HFFc6 (cell line): ENCODE data around the gene ZBED1. TPM values are rescaled to one million over a fixed set of nuclear protein-coding genes. Genes with fewer than 3 reads are reported as not detected.

Experiments
- DNase-seq: peaks from one replicate; pipeline ENCODE4 v3.0.0-alpha.2; 2018
- H3K27ac Mint-ChIP-seq: 2 replicates; pipeline ENCODE4 v1.8.0; 2020; ENCODE audit warnings: mild to moderate bottlenecking, mixed read lengths
- H3K27me3 Mint-ChIP-seq: 2 replicates; pipeline ENCODE4 v1.8.0; 2021; ENCODE audit warnings: mild to moderate bottlenecking, moderate library complexity, mixed read lengths; ENCODE audit not compliant: insufficient read depth
- H3K36me3 Mint-ChIP-seq: 2 replicates; pipeline ENCODE4 v1.8.0; 2021; ENCODE audit warnings: low read depth, mixed read lengths
- H3K4me1 Mint-ChIP-seq: 2 replicates; pipeline ENCODE4 v1.8.0; 2020; ENCODE audit warnings: low read depth, mixed read lengths
- H3K4me3 Mint-ChIP-seq: 2 replicates; pipeline ENCODE4 v1.8.0; 2020; ENCODE audit warnings: mild to moderate bottlenecking, moderate library complexity, mixed read lengths
- H3K9me3 Mint-ChIP-seq: 2 replicates; pipeline ENCODE4 v1.8.0; 2020; ENCODE audit warnings: mild to moderate bottlenecking, mixed read lengths
- total RNA-seq, 6 experiments: library from RNA; stranded (reverse); fragmentation: NEBNext Ultra II Directional; extraction: Animal tissue kit (Norgen Biotek cat#: 25700); gene quantifications; 2 replicates in 1 of 6; 3 replicates in 5 of 6; pipeline ENCODE4 v1.2.3, GENCODE V29; 2021
- TF ChIP-seq, protein P1 (sequence below): fragments of 200-600 bp; sonication (generic); IDR thresholded peaks from 2 replicates; pipeline ENCODE4 v1.5.0; 2021; ENCODE audit warnings: antibody characterized with exemption, mild to moderate bottlenecking

ZBED1 gene
- total RNA-seq, 6 experiments from 2014 or later: 24.7 to 29.6 (median 25.6) TPM

GRCh38 chrX:2545144-2545543, 44.4 kb upstream of the ZBED1 start:
- H3K27me3 Mint-ChIP-seq: peaks cover 42% of the 10 kb centered on the region
- TF ChIP-seq, protein P1, sequence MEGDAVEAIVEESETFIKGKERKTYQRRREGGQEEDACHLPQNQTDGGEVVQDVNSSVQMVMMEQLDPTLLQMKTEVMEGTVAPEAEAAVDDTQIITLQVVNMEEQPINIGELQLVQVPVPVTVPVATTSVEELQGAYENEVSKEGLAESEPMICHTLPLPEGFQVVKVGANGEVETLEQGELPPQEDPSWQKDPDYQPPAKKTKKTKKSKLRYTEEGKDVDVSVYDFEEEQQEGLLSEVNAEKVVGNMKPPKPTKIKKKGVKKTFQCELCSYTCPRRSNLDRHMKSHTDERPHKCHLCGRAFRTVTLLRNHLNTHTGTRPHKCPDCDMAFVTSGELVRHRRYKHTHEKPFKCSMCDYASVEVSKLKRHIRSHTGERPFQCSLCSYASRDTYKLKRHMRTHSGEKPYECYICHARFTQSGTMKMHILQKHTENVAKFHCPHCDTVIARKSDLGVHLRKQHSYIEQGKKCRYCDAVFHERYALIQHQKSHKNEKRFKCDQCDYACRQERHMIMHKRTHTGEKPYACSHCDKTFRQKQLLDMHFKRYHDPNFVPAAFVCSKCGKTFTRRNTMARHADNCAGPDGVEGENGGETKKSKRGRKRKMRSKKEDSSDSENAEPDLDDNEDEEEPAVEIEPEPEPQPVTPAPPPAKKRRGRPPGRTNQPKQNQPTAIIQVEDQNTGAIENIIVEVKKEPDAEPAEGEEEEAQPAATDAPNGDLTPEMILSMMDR: no peak
- DNase-seq: no peak
- peaks cover 18% of the 10 kb centered on the region for H3K4me1 Mint-ChIP-seq
- no peaks in the 10 kb centered on the region for H3K36me3 Mint-ChIP-seq
- H3K9me3 Mint-ChIP-seq: 0 out of 2 replicates have a peak, but pooled peaks cover 5% of the 10 kb centered on the region
- H3K4me3 Mint-ChIP-seq: no peak overlapping the region
- H3K27ac Mint-ChIP-seq: no peak overlapping the region

DNA sequence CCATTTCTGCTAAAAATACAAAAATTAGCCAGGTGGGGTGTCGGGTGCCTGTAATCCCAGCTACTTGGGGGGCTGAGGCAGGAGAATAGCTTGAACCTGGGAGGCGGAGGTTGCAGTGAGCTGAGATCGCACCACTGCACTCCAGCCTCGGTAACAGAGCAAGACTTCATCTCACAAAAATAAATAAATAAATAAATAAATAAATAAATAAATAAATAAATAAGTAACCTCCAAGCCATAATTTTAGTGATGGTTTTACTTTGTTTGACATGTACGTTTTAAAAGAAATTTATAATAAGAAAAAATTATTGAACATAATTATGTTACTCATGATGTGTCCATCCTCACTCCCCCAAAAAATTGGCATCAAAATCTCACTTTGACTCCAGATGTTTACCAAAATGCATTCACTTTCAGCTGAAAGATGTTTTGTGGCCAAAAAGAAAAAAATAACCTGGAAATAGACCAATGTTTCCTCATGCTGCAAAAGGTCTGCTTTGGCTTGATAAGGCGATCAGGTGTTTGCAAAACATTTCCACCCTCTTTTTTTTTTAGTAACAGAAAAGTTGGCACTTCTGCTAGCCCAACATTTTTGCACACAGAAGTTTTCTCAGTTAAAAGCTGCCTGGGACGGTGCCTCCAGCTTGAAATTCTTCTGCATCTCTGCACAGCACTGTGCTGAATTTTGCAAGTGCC, 42.2 kb upstream of the ZBED1 start:
- Mint-ChIP-seq H3K9me3 (0 out of 2 replicates have a peak, but pooled peaks cover 5% of the 10 kb centered on the region), H3K4me3 (no peak overlapping the region), H3K4me1 (peaks cover 2% of the 10 kb centered on the region; the same call in 1 of the 2 replicates), H3K27ac (no peak overlapping the region), H3K36me3 (no peaks in the 10 kb centered on the region), H3K27me3 (peaks cover 41% of the 10 kb centered on the region)
- TF ChIP-seq, protein P1: no peak
- no peak for DNase-seq

DNA sequence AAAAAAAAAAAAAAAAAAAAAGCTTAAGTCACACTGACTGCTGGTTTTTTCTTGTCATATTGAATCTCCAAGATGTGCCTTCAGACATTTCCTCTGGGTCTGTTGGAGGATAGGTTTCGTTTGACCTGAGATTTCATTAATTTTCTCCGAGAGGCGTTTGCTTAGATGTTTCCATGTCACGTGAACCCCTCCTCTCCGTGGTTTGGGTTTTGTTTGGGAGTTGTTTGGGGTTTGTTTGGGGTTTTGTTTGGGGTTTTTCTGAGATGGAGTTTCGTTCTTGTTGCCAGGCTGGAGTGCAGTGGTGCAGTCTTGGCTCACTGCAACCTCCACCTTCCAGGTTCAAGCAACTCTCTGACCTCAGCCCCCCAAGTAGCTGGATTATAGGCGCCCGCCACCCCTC, 40.8 kb upstream of the ZBED1 start:
- Mint-ChIP-seq H3K27ac (no peak overlapping the region), H3K4me1 (peaks cover 6% of the 10 kb centered on the region; the same call in 1 of the 2 replicates), H3K4me3 (no peak overlapping the region), H3K27me3 (peaks cover 44% of the 10 kb centered on the region), H3K36me3 (no peaks in the 10 kb centered on the region), H3K9me3 (0 out of 2 replicates have a peak, but pooled peaks cover 5% of the 10 kb centered on the region)
- TF ChIP-seq, protein P1: no peak
- no peak for DNase-seq

GRCh38 chrX:2540426-2540947, 39.7 kb upstream of the ZBED1 start:
- TF ChIP-seq, protein P1: no peak
- H3K4me1 Mint-ChIP-seq: peaks cover 6% of the 10 kb centered on the region; the same call in 1 of the 2 replicates
- no peak overlapping the region for H3K27ac Mint-ChIP-seq
- H3K9me3 Mint-ChIP-seq: no peaks in the 10 kb centered on the region
- no peaks in the 10 kb centered on the region for H3K36me3 Mint-ChIP-seq
- DNase-seq: no peak
- H3K27me3 Mint-ChIP-seq: peaks cover 37% of the 10 kb centered on the region
- no peak overlapping the region for H3K4me3 Mint-ChIP-seq

DNA sequence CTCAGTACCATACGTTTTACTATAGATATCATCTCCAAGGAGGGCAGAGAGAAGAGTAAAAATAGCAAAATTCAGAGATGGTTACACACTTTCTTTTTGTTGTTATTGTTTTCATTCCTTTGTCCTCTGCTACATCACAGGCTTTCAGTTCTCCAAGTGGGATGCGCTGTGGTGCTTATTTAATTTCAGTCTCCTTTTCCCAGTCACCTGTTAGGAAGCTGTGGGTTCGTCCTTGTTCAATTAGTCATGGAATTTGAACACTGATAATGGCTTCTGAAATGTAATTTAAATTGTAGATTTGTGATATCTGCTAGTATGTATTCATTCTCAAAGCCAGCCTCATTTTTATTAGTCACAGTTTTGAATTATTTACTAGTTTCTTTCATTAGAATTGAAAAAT, 38.8 kb upstream of the ZBED1 start:
- TF ChIP-seq, protein P1: no peak
- Mint-ChIP-seq H3K4me1 (peaks cover 6% of the 10 kb centered on the region; the same call in 1 of the 2 replicates), H3K36me3 (no peaks in the 10 kb centered on the region), H3K27me3 (peaks cover 34% of the 10 kb centered on the region), H3K4me3 (no peak overlapping the region), H3K27ac (no peak overlapping the region), H3K9me3 (no peaks in the 10 kb centered on the region)
- DNase-seq: no peak
